ENCODE results near the gene AGPAT2.

DNA sequence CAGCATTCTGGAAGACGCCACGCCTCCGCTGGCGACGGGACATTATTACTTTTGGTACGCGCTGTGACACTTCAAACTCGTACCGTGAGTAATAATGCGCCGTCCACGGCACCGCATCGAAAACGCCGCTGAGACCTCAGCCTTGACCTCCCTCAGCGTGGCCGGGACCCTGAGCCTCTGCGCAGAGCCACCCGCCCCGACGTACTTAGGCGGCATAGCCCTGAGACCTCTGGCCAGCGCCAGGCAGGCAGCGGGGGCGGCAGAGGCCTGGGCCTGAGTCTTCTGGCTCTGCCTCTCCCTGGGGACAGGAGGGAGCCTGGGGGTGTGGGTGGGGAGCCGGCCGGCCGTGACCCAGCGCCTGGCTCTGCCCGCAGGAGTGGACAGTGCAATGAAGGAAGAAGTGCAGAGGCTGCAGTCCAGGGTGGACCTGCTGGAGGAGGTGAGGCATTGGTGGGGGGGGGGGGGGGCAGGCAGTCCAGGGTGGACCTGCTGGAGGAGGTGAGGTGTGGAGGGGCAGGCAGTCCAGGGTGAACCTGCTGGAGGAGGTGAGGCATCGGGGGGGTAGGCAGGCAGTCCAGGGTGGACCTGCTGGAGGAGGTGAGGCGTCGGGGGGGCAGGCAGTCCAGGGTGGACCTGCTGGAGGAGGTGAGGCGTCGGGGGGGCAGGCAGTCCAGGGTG lies 16.5 kb downstream of the AGPAT2 start:
- TF ChIP-seq, protein P1, sequence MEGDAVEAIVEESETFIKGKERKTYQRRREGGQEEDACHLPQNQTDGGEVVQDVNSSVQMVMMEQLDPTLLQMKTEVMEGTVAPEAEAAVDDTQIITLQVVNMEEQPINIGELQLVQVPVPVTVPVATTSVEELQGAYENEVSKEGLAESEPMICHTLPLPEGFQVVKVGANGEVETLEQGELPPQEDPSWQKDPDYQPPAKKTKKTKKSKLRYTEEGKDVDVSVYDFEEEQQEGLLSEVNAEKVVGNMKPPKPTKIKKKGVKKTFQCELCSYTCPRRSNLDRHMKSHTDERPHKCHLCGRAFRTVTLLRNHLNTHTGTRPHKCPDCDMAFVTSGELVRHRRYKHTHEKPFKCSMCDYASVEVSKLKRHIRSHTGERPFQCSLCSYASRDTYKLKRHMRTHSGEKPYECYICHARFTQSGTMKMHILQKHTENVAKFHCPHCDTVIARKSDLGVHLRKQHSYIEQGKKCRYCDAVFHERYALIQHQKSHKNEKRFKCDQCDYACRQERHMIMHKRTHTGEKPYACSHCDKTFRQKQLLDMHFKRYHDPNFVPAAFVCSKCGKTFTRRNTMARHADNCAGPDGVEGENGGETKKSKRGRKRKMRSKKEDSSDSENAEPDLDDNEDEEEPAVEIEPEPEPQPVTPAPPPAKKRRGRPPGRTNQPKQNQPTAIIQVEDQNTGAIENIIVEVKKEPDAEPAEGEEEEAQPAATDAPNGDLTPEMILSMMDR (conservative IDR thresholded peaks at IDR 0.05), result no peak
- no peak for TF ChIP-seq EZH2 (IDR thresholded peaks at IDR 0.05; ENCODE audit: low read depth)
